ENCODE data around the gene RAET1L. TPM values are rescaled to one million over a fixed set of nuclear protein-coding genes. Genes with fewer than 3 reads are reported as not detected.

Gene RAET1L
- total and polyA plus RNA-seq, 5 donors: not detected

DNA sequence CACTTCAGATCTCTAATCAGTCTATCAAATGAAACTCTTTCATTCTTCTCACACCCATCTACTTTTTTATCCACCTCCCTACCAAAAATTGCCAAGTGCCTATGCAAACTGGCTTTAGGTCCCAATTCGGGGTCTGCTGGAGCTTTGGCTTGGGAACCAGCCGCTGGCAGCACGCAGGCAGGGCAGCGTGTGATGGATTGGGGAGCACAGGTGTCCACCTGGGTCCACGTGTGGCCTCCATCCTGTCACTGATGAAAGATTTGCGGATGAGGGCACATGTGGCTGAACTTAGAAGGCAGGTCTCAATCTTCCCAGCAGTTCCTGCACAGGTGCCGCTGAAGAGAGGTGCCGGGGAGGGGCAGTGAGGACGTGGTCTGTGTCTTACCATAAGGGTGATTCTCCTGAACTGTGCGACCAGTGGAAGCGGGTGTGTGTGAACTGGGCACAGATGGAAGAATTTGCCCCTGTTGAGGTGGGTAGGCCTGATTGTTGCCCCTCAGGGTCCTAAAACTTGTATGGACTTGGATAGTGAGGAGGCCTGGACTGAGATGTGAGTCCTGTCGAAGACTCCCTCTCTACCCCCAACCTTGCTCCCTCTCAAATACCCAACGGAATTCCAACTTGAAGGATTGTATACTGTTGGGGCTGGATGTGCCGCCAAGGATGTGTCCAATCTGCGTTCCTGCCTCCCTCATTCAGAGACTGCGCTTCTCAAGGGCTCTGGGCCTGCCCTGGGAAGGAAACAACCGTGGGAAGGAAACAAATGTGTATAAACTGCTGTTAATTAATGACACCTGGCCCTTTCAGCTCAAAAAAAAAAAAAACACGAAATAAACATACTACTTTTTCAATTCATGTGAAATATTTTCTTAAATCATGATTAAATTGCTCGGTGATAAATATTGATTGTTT, 18.4 kb upstream of the RAET1L start:
- no peak for DNase-seq
- no peak for ATAC-seq
- H3K4me1 ChIP-seq (ENCODE audit: control insufficient read depth, insufficient read depth, low read length): no peaks in the 10 kb centered on the region
- intact Hi-C loops (cut with DNase I): no loop called here
- H3K4me3 ChIP-seq (ENCODE audit: low read length): no peak overlapping the region
- no peaks in the 10 kb centered on the region for H3K27me3 ChIP-seq (ENCODE audit: control insufficient read depth, insufficient read depth)
- H3K27ac ChIP-seq (ENCODE audit: low read length): no peak overlapping the region
- no peaks in the 10 kb centered on the region for H3K9me3 ChIP-seq (ENCODE audit: control insufficient read depth, low read length)
- WGBS: 81% methylated on average over 19 of the region's 19 CpGs

DNA sequence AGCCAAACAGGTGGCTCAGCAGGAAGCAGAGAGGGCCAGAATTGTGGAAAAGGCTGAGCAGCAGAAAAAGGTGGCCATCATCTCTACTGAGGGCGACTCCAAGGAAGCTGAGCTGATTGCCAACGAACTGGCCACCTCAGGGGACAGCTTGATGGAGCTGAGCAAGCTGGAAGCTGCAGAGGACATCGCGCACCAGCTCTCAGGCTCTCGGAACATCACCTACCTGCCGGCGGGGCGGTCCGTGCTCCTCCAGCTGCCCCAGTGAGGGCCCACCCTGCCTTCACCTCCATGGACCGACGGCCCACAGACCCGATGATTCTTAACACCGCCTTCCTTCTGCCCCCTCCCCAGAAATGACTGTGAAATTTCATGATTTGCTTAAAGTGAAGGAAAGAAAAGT, 17.8 kb upstream of the RAET1L start:
- H3K27me3 ChIP-seq (ENCODE audit: control insufficient read depth, insufficient read depth): no peaks in the 10 kb centered on the region
- intact Hi-C loops (cut with DNase I): no loop called here

DNA sequence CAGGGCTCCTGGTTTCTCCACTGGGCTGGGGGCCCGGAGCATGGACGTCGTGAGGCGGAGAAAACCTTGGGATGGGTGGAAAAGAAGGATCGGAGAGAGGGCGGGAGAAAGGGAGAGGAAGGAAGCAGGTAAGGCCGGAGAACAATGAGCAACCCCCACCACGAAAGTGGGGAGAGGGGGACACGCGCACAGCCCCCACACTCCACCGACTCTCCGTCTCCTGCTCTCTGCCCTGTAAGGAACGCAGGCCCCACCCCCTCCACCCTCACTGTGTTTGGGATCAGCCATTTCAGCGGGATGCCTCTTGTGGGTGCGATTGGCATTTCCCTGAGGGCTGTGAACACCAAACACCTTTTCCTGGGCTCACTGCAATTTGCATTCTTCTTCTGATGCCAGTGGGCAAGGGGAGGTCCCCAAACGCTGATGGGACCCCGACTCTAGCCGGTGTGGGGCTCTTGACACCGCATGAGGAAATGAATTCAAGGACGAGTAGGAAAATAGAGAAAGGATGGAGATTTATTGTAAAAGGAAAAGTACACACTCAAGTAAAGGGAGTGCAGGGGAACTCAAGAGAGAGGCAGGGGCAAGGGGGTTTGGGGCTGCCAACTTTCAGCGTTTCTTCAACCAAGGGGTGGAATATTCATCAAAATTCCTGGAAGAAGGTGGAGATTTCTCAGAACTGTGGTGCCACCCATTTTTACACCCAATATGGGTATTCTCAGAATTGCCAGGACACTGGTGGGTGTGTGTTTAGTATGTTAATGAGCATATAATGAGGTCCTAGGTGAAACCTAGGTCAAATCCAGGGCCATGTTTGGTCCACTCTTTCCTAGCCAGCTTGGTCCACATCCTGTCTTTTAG, 13.1 kb upstream of the RAET1L start:
- no peak overlapping the region for H3K4me3 ChIP-seq (ENCODE audit: low read length)
- no peaks in the 10 kb centered on the region for H3K27me3 ChIP-seq (ENCODE audit: control insufficient read depth, insufficient read depth)
- peak in 1 of 2 donors; percentile 46 for ATAC-seq
- H3K9me3 ChIP-seq (ENCODE audit: control insufficient read depth, low read length): no peaks in the 10 kb centered on the region
- intact Hi-C loops (cut with DNase I): no loop called here
- no peak overlapping the region for H3K27ac ChIP-seq (ENCODE audit: low read length)
- no peak for DNase-seq
- H3K4me1 ChIP-seq (ENCODE audit: control insufficient read depth, insufficient read depth, low read length): no peaks in the 10 kb centered on the region
- WGBS: 5% methylated on average over 21 of the region's 21 CpGs

More for the DNA sequence above, 17.8 kb upstream of the RAET1L start:
- DNase-seq (no peak), ATAC-seq (no peak)
- no peak overlapping the region for H3K4me3 ChIP-seq (ENCODE audit: low read length)
- no peak overlapping the region for H3K27ac ChIP-seq (ENCODE audit: low read length)
- no peaks in the 10 kb centered on the region for H3K4me1 ChIP-seq (ENCODE audit: control insufficient read depth, insufficient read depth, low read length)
- H3K9me3 ChIP-seq (ENCODE audit: control insufficient read depth, low read length): no peaks in the 10 kb centered on the region
- WGBS: 91% methylated on average over 13 of the region's 13 CpGs

DNA sequence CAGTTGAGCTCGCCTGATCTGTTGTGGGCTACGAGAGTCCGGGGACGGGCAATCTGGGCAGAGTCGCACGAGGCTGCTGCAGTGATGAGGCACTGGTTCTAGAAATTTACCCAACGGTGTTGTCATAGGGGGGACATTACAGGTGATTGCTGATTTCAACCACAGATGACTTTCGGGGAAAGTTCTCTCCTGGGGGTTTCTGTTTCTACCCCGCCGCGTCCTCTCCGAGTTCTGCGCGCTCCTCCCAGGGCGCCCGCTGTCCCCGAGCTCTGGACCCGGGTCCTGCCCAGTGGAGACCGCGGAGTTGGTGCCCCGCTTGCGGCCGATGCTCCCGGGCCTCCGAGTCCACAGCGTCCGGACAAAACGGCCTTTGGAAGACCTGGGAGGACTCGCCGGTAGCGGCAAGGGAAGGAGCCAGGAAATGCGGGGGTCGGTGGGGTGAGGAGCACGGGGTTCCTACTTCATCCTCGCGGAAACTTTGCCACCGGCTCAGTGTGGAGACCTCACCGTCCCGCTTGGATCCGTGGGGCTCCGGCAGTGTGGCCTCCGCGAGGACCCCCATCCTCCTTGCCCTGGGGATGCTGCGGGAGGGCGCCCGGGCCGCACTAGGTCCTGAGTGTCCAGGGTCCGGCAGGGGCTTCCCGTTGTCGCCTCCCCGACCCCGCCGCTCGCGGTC, 12.3 kb upstream of the RAET1L start:
- Histone ChIP-seq H3K9me3 (ENCODE audit: control insufficient read depth, low read length) (no peaks in the 10 kb centered on the region), H3K27ac (ENCODE audit: low read length) (no peak overlapping the region), H3K27me3 (ENCODE audit: control insufficient read depth, insufficient read depth) (no peaks in the 10 kb centered on the region), H3K4me3 (ENCODE audit: low read length) (peak overlapping the region; percentile 0), H3K4me1 (ENCODE audit: control insufficient read depth, insufficient read depth, low read length) (no peaks in the 10 kb centered on the region)
- intact Hi-C loops (cut with DNase I): no loop called here
- ATAC-seq: peak; percentile 27 to 37
- DNase-seq: no peak
- WGBS: 1% methylated on average over 55 of the region's 55 CpGs

DNA sequence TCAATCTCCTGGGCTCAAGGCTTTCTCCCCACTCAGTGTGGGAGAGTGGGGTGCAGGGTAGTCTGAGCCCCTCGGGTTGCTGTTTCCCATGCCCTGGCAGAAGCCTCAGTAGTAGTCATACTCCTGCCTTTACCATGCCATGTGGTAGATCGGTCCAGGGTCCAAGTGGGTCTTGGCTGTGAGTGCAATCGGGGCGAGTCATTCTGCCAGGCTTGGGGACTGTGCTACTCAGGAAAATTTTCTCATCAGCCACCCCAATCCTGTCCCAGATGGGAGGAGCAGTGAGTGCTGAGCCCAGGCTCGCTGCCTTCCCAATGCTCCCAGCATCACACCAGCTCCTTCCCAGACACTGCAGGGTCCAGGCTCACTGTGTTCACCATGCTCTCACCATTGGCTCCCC, 10.7 kb upstream of the RAET1L start:
- intact Hi-C loops (cut with DNase I): no loop called here
- WGBS: 73% methylated on average over 5 of the region's 5 CpGs
- Histone ChIP-seq H3K4me1 (ENCODE audit: control insufficient read depth, insufficient read depth, low read length) (no peaks in the 10 kb centered on the region), H3K4me3 (ENCODE audit: low read length) (no peak overlapping the region), H3K27ac (ENCODE audit: low read length) (no peak overlapping the region), H3K9me3 (ENCODE audit: control insufficient read depth, low read length) (no peaks in the 10 kb centered on the region), H3K27me3 (ENCODE audit: control insufficient read depth, insufficient read depth) (no peaks in the 10 kb centered on the region)
- DNase-seq (no peak), ATAC-seq (no peak)

DNA sequence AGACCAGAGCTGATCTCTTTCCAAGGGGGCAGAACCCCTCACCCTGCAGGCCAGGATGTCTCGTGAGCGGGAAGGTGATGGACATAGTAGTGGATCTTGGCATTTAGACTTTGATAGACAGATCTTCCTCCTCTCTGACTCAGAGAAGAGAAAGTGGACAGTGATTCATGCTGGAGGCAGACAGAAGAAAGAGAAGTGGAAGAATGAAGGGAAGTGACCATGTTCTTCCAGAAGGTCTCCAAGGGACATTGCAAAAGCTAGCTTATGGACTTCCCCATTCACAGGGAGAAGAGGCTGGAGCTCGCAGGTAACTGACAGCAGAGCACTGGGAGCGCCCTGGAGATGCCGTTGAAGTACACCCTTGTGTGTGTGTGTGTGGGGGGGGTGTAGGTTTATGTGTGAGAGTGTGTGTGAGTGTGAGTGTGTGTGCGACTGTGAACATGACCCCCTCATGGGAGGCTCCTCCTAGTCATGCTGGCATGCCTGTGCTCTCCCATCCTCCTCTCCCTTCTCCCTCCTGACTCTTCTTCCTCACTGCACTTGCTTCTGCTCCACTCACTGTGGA, 8.0 kb upstream of the RAET1L start:
- H3K4me3 ChIP-seq (ENCODE audit: low read length): no peak overlapping the region
- ATAC-seq (no peak), DNase-seq (no peak)
- intact Hi-C loops (cut with DNase I): no loop called here
- H3K27ac ChIP-seq (ENCODE audit: low read length): no peak overlapping the region
- 75% methylated on average over 6 of the region's 6 CpGs for WGBS
- H3K27me3 ChIP-seq (ENCODE audit: control insufficient read depth, insufficient read depth): no peaks in the 10 kb centered on the region
- H3K9me3 ChIP-seq (ENCODE audit: control insufficient read depth, low read length): no peaks in the 10 kb centered on the region
- no peaks in the 10 kb centered on the region for H3K4me1 ChIP-seq (ENCODE audit: control insufficient read depth, insufficient read depth, low read length)

DNA sequence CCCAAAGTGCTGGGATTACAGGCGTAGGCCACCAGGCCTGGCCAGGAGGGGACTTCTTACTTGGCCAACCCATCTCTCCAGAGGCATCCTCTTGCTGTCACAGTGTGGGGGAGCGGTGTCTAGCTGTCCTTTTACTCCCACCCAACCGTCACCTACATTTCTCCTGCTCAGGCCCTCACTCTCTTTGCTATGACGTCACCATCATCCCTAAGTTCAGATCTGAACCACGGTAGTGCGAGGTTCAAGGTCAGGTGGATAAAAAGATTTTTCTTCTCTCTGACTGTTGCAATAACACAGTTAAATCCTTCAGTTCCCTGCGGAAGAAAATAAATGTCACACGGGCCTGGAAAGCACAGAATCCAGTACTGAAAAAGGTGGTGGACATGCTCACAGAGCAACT, 7.3 kb upstream of the RAET1L start:
- H3K9me3 ChIP-seq (ENCODE audit: control insufficient read depth, low read length): no peaks in the 10 kb centered on the region
- no peak overlapping the region for H3K4me3 ChIP-seq (ENCODE audit: low read length)
- DNase-seq (no peak), ATAC-seq (no peak)
- H3K4me1 ChIP-seq (ENCODE audit: control insufficient read depth, insufficient read depth, low read length): no peaks in the 10 kb centered on the region
- H3K27me3 ChIP-seq (ENCODE audit: control insufficient read depth, insufficient read depth): no peaks in the 10 kb centered on the region
- WGBS: 88% methylated on average over 8 of the region's 8 CpGs
- intact Hi-C loops (cut with DNase I): no loop called here
- H3K27ac ChIP-seq (ENCODE audit: low read length): no peak overlapping the region

DNA sequence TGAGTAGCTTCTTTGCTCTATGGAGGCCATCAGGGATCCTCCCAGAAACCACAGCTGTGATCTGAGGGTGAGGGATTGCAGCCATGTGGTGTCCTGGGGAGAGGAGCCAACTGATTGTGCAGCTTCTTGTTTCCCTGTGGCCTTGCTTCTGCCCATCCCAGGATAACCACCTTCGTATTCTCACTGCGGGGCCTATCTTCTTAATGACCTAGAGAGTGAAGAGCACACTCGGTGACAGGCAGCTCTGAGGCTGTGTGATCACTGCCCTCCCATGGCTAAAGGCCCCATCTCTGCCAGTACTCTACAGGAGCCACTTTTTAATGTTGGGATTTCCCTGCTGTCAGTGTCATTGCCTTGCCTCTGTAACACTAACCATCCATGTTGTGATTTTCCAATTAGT, 5.3 kb upstream of the RAET1L start:
- H3K4me3 ChIP-seq (ENCODE audit: low read length): no peak overlapping the region
- H3K27me3 ChIP-seq (ENCODE audit: control insufficient read depth, insufficient read depth): no peaks in the 10 kb centered on the region
- DNase-seq: no peak
- intact Hi-C loops (cut with DNase I): no loop called here
- WGBS: 78% methylated on average over 3 of the region's 3 CpGs
- H3K4me1 ChIP-seq (ENCODE audit: control insufficient read depth, insufficient read depth, low read length): no peaks in the 10 kb centered on the region
- no peaks in the 10 kb centered on the region for H3K9me3 ChIP-seq (ENCODE audit: control insufficient read depth, low read length)
- no peak for ATAC-seq
- no peak overlapping the region for H3K27ac ChIP-seq (ENCODE audit: low read length)

DNA sequence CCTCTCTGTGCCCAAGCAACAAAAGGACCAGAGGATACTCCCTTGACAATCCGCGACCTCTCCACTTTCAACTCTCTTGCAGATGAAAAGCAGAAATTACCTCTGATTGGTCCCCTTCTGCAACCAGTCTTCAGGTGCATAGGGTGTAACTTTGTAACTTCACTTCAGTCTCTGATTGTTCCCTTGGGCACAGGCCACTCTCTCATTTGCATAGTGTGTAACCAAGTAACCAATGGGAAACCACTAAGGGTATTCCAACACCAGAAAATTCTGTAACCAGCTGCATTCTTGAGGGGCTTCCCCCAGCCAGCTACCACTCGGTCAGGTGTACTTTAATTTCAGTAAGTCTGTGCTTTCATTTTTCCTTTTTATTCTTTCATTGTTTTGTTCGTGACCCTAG, 4.4 kb upstream of the RAET1L start:
- intact Hi-C loops (cut with DNase I): no loop called here
- Histone ChIP-seq H3K27me3 (ENCODE audit: control insufficient read depth, insufficient read depth) (no peaks in the 10 kb centered on the region), H3K4me3 (ENCODE audit: low read length) (no peak overlapping the region), H3K27ac (ENCODE audit: low read length) (no peak overlapping the region), H3K9me3 (ENCODE audit: control insufficient read depth, low read length) (no peaks in the 10 kb centered on the region), H3K4me1 (ENCODE audit: control insufficient read depth, insufficient read depth, low read length) (no peaks in the 10 kb centered on the region)
- DNase-seq: no peak
- ATAC-seq: no peak
- 73% methylated on average over 4 of the region's 4 CpGs for WGBS

DNA sequence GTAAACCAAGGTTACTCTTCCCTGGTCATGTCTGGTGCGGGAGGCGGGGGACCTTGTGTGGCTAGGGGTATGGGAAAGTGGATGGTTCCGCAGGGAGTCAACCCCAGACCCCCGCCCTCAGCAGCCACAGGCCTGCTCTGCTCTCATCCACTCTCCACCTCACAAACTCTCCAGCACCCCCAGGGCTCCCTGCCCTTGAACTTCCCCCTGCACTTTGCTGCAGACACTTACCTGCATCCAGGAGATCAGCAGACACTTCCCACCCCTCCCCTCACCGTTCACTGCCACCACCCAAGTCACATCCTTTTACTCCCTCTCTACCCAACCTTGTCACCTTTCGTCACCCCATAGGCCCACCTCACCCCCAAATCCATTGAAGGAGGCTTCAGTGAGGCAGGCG, 3.9 kb upstream of the RAET1L start:
- Histone ChIP-seq H3K4me1 (ENCODE audit: control insufficient read depth, insufficient read depth, low read length) (no peaks in the 10 kb centered on the region), H3K4me3 (ENCODE audit: low read length) (no peak overlapping the region), H3K27me3 (ENCODE audit: control insufficient read depth, insufficient read depth) (no peaks in the 10 kb centered on the region), H3K9me3 (ENCODE audit: control insufficient read depth, low read length) (no peaks in the 10 kb centered on the region), H3K27ac (ENCODE audit: low read length) (no peak overlapping the region)
- 84% methylated on average over 7 of the region's 7 CpGs for WGBS
- no peak for ATAC-seq
- intact Hi-C loops (cut with DNase I): no loop called here
- DNase-seq: no peak

Data from right cardiac atrium (tissue), 5 donors.